HG02763 (cell line): ENCODE data around the gene F11.
"Not testable (repeated sequence)": the region's sequence is repeated elsewhere in the genome, so short reads cannot be mapped to it uniquely, and the experiment has no call there.

Source experiments
- ATAC-seq: cut with Tn5 transposase; IDR thresholded peaks from one replicate; pipeline ENCODE4 v1.9.1; 2021; ENCODE audit warnings: mild to moderate bottlenecking, moderate library complexity; ENCODE audit not compliant: unreplicated experiment

F11 gene

GRCh38 chr4:186298031-186298647 lies 32.1 kb downstream of the F11 start:
- ATAC-seq: no peak

DNA sequence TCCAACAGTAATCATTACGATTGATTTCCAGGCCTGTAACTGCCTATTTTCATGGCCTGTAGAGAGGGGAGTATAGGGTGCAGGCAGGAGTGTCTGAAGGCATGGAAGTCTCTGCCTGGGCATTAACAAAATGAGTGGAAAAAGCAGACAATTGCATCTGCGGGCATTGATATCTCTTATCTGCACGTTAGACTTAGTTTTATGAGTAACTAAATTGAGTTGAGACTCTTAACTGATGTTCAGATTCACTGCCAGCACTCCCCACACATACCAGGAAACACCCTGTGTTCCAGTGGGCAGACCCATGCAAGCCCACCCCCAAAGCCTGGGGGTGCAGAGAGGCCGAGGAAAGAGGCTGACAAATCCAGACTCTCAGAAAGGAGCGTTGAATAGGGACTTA lies 33.3 kb downstream of the F11 start:
- no peak for ATAC-seq

GRCh38 chr4:186300659-186301390 lies 34.8 kb downstream of the F11 start:
- no peak for ATAC-seq

- ATAC-seq: no peak
Observed at GRCh38 chr4:186304216-186304615, 38.2 kb downstream of the F11 start.

GRCh38 chr4:186304866-186305505 lies 39.0 kb downstream of the F11 start:
- ATAC-seq: no peak

DNA sequence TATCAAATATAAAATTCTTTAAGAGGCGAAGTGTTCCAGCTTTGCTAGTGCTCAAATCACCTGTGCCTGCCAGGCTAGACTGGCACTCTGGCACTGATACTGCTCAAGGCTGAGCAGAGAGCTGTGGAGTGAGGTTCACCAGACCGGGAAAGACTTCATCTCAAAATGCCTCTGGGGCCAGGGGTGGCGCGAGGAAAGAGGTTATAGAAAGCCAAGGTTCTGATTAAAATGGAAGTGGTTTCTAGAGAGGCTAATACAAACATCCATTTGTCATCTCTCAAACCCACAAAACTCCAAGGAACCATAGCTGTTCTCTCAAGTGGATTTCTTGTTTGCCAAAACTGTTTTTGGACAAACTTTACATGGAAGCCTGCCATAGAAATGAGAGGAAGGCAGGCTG lies 41.5 kb downstream of the F11 start:
- ATAC-seq: no peak

GRCh38 chr4:186307916-186308315 lies 41.9 kb downstream of the F11 start:
- no peak for ATAC-seq

GRCh38 chr4:186318481-186318880 lies 52.5 kb downstream of the F11 start:
- ATAC-seq: no peak

DNA sequence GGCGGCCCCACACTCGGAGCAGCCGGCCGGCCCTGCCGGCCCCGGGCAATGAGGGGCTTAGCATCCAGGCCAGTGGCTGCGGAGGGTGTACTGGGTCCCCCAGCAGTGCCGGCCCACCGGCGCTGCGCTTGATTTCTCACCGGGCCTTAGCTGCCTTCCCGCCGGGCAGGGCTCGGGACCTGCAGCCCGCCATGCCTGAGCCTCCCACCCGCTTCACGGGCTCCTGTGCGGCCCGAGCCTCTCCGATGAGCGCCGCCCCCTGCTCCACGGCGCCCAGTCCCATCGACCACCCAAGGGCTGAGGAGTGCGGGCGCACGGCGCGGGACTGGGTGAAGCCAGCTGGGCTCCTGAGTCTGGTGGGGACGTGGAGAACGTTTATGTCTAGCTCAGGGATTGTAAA lies 58.7 kb downstream of the F11 start:
- not testable (repeated sequence) for ATAC-seq

DNA sequence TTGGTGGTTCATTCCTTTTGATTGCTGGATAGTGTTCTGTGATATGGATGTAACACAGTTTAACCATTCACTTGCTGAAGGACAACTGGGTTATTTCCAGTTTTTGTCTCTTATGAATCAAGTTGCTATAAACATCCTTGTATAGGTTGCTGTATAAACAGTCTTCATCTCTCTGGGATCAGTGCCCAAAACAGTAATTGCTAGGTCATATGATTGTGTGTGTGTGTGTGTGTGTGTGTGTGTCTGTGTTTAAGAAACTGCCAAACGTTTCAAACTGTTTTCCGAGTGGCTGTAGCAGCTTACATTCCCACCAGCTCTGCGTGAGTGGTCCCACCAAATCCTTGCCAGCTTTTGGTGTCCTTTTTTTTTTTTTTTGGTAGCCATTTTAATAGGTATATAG lies 60.4 kb downstream of the F11 start:
- ATAC-seq: no peak

DNA sequence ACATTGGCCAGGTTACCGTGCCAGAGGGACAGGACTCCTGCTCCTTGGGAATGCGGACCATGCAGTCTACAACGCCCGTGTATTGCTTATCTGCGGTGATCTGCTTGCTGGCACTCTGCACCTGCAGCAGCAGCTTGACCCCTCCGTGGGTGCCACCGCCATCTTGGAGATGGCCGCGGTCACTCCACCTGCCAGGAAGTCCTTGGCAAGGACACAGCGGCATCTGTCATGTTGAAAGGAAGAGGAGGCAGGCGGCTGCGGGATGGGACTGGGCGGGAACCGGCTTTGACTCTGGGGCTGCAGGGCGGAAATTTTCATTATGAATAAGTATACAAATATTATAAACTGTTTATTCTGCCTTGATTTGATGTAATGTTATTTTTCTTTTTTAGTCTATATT lies 63.4 kb downstream of the F11 start:
- ATAC-seq: no peak

DNA sequence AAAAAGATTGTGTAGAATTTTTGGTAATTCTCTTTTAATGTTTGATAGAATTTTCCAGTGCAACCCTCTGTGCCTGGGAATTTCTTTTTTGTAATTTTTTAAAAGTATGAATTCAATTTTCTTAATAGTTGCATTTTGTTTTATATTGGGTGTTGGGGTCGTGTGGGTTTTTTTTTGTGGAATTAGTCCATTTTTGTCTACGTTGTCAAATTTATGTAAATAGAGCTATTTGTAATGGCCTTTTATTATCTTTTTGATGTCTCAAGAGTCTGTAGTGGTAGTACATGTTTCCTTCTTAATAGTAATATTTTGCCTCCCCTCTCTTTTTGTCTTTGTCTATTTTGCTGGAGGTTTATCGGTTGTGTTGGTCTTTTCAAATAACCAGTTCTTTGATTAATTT lies 64.4 kb downstream of the F11 start:
- no peak for ATAC-seq

- ATAC-seq: no peak
Observed at GRCh38 chr4:186335793-186336192, 69.8 kb downstream of the F11 start.
